Hepatocyte (in vitro differentiated cells): ENCODE results near the gene CCSER2.

Source experiments
- CTCF ChIP-seq: fragments of 200-600 bp; sonication (generic); IDR thresholded peaks from 2 replicates; pipeline ENCODE4 v1.5.1; 2016; ENCODE audit warnings: antibody characterized with exemption, mild to moderate bottlenecking; ENCODE audit not compliant: poor library complexity
- EZH2 ChIP-seq: fragments of 200-600 bp; sonication (generic); IDR thresholded peaks from 2 replicates; pipeline ENCODE4 v1.6.1; 2016; ENCODE audit warnings: antibody characterized with exemption, mild to moderate bottlenecking, borderline replicate concordance

DNA sequence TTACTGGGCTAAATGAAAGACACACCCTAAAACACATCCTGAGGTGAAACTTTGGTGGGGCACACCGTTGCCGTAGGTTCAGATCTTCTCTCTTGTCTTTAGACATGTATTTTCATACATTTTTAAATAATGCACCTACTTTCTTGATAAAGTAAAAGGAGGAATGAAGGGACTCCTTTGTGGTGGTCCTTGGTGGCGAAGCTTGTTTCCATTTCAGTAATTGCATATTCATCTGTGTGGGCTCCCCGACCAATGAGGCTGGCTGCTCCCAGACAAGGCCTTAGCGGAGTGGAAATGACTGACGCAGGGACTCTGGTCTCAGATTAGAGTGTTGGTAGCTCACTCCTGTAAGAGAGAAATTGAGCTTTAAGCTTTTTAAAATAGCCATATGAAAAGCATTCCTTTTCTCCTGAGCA, 815 bp downstream of the CCSER2 start:
- no peak for TF ChIP-seq CTCF
- TF ChIP-seq EZH2 = no peak
